SK-N-SH treated with all-trans-retinoic acid at 6 μM for 48 hours (cell line): ENCODE measurements around the gene TMEM250.

ENCODE experiments used
- ARNTL ChIP-seq: fragments of 450-650 bp; formaldehyde crosslinking; IDR thresholded peaks from 2 replicates; pipeline ENCODE4 v1.5.0; 2020; ENCODE audit warnings: low read depth, mild to moderate bottlenecking, moderate library complexity, borderline replicate concordance
- CREB5 ChIP-seq: fragments of 250-450 bp; sonication (Bioruptor Pico); IDR thresholded peaks from 2 replicates; pipeline ENCODE4 v1.5.1; 2020; ENCODE audit warnings: low read depth, mild to moderate bottlenecking, moderate library complexity
- RARB ChIP-seq: fragments of 250-450 bp; sonication (Bioruptor Pico); IDR thresholded peaks from 2 replicates; pipeline ENCODE4 v1.8.0; 2021; ENCODE audit warnings: mild to moderate bottlenecking, moderate library complexity

- TF ChIP-seq CREB5 (CRISPR knock-in tag) (no peak), ARNTL (CRISPR knock-in tag) (no peak), RARB (CRISPR knock-in tag) (no peak)
These were observed 8.6 kb upstream of the TMEM250 start for GRCh38 chr9:136127313-136127712.
